ENCODE results near the gene TOMM7.

GRCh38 chr7:22867589-22867988, 44.9 kb upstream of the TOMM7 start:
- TF ChIP-seq, protein P1, sequence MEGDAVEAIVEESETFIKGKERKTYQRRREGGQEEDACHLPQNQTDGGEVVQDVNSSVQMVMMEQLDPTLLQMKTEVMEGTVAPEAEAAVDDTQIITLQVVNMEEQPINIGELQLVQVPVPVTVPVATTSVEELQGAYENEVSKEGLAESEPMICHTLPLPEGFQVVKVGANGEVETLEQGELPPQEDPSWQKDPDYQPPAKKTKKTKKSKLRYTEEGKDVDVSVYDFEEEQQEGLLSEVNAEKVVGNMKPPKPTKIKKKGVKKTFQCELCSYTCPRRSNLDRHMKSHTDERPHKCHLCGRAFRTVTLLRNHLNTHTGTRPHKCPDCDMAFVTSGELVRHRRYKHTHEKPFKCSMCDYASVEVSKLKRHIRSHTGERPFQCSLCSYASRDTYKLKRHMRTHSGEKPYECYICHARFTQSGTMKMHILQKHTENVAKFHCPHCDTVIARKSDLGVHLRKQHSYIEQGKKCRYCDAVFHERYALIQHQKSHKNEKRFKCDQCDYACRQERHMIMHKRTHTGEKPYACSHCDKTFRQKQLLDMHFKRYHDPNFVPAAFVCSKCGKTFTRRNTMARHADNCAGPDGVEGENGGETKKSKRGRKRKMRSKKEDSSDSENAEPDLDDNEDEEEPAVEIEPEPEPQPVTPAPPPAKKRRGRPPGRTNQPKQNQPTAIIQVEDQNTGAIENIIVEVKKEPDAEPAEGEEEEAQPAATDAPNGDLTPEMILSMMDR (IDR thresholded peaks at IDR 0.05), result no peak
- no peak for TF ChIP-seq MEF2A (IDR thresholded peaks at IDR 0.05; ENCODE audit: borderline replicate concordance, low read depth)
- TF ChIP-seq GATA2 (CRISPR knock-in tag; IDR thresholded peaks at IDR 0.05), result no peak
- TF ChIP-seq NRF1 (IDR thresholded peaks at IDR 0.05; ENCODE audit: low read depth, low read length), result no peak
- no peak for TF ChIP-seq REST (IDR thresholded peaks at IDR 0.05; ENCODE audit: low read depth, low read length)
- TF ChIP-seq USF1 (IDR thresholded peaks at IDR 0.05; ENCODE audit: borderline replicate concordance, low read depth), result no peak
- TF ChIP-seq RXRA (IDR thresholded peaks at IDR 0.05; ENCODE audit: borderline replicate concordance, low read depth), result no peak
- TF ChIP-seq NFIC (IDR thresholded peaks at IDR 0.05; ENCODE audit: borderline replicate concordance), result no peak
- no peak for TF ChIP-seq POLR2AphosphoS5 (IDR thresholded peaks at IDR 0.05; ENCODE audit: low read depth, low read length)
